Cerebellar nuclear complex (tissue), 1 donor: ENCODE measurements around the gene KREMEN1.

Source experiments
- DNase-seq, 2 experiments: peaks; one replicate each; lab custom pipeline; 2025; lab: John Stamatoyannopoulos, UW

KREMEN1 gene

GRCh38 chr22:29133603-29134133, 60.8 kb downstream of the KREMEN1 start:
- no peak for DNase-seq

GRCh38 chr22:29134448-29134847, 61.6 kb downstream of the KREMEN1 start:
- DNase-seq = no peak

GRCh38 chr22:29136782-29137700, 64.2 kb downstream of the KREMEN1 start:
- no peak for DNase-seq

- DNase-seq = no peak
Measured at GRCh38 chr22:29138556-29139305, 65.9 kb downstream of the KREMEN1 start.

- no peak for DNase-seq
Measured at GRCh38 chr22:29139965-29140782, 67.3 kb downstream of the KREMEN1 start.

GRCh38 chr22:29141078-29141688, 68.3 kb downstream of the KREMEN1 start:
- DNase-seq = no peak

GRCh38 chr22:29142116-29142515, 69.3 kb downstream of the KREMEN1 start:
- DNase-seq = no peak

- DNase-seq = no peak
Measured at GRCh38 chr22:29143941-29144785, 71.3 kb downstream of the KREMEN1 start.

GRCh38 chr22:29144786-29145160, 71.9 kb downstream of the KREMEN1 start:
- no peak for DNase-seq

GRCh38 chr22:29145321-29146072, 72.7 kb downstream of the KREMEN1 start:
- no peak for DNase-seq

- no peak for DNase-seq
Measured at GRCh38 chr22:29146091-29146560, 73.3 kb downstream of the KREMEN1 start.

GRCh38 chr22:29146771-29147170, 73.9 kb downstream of the KREMEN1 start:
- no peak for DNase-seq

GRCh38 chr22:29147331-29147899, 74.6 kb downstream of the KREMEN1 start:
- DNase-seq = no peak

- no peak for DNase-seq
Measured at GRCh38 chr22:29148036-29148435, 75.2 kb downstream of the KREMEN1 start.

- DNase-seq = no peak
Measured at GRCh38 chr22:29148826-29149225, 76.0 kb downstream of the KREMEN1 start.

- no peak for DNase-seq
Measured at GRCh38 chr22:29149841-29150555, 77.2 kb downstream of the KREMEN1 start.

- DNase-seq = no peak
Measured at GRCh38 chr22:29150701-29151100, 77.9 kb downstream of the KREMEN1 start.

- DNase-seq = no peak
Measured at GRCh38 chr22:29151316-29151715, 78.5 kb downstream of the KREMEN1 start.
